ENCODE measurements around the gene KIF21A.

The KIF21A gene

DNA sequence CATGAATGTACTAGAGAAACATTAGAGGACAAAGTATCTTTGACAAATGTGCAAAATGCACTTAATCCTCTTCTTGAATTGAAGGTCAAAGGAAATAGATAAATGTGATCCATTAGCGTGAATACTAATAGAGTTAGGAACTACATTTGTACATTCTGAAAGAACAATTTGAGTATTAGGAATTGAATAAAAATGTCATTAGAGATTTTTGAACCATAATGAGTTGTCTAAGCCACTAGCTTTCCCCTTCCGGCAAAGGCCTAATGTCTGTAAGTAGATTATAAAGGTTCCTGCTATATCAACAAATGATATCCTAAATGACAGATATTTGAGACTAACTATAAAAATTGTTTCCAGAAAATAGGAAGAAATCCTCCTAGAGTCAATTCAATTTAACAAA lies 59.8 kb downstream of the KIF21A start:
- FAIRE-seq = no peak

DNA sequence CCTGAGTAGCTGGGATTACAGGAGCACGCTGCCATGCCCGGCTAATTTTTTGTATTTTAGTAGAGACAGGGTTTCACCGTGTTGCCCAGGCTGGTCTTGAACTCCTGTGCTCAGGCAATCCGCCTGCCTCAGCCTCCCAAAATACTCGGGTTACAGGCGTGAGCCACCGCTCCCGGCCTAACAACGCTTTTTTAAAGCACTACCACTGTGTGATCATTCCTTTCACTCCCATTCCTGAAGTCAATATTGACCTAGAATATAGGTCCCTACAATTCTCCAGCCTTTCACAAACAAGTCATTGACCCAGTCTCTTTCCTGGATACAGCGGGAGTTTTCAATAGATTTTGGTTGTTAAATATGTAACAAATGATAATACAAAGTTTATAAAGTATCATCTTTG lies 62.8 kb downstream of the KIF21A start:
- FAIRE-seq = no peak

DNA sequence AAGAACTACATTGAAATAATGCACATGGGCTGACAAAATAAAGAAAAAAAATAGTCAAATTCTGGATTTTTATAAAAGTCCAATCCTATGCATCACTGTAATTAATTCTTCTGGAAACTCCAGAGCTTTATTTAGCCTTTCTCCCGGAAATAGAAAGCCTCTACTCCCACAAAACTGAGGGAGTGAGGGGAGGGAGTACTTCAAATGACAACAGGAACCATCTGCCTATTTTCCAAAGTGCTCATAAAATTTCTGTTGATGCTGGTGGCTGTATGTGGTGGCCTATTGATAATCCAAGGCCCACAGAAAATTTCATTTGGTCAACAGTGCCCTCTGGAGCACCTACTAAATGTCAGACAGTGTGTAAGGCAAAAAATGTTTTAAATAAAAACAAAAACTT lies 64.6 kb downstream of the KIF21A start:
- FAIRE-seq = no peak

DNA sequence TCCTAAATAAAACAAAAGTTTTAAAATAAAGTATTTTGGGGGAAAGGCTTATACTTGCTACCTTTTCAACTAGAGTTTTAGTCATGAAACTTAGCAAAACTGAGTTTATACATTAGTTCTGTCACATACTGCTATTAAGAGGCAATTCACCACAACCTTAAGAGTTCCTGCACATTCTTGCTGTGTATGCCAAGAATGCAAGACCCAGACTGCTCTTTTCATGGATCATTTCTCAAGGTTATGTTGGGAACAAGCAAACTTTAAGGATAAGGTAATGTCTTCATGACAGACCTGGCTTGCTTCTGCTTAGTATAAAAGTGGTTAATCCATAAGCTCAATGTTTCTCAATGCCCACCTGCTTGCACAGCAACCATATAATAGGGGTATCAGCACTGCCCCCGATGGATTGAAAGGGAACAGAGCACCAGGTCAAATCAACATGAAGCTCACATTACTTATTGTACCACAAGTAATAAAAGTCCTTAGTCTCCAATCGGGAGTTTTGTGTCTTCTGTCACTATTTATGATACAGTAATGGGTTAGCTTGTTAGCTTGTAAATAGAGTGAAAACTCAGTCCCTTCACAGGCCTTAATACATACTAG lies 67.6 kb downstream of the KIF21A start:
- no peak for FAIRE-seq

DNA sequence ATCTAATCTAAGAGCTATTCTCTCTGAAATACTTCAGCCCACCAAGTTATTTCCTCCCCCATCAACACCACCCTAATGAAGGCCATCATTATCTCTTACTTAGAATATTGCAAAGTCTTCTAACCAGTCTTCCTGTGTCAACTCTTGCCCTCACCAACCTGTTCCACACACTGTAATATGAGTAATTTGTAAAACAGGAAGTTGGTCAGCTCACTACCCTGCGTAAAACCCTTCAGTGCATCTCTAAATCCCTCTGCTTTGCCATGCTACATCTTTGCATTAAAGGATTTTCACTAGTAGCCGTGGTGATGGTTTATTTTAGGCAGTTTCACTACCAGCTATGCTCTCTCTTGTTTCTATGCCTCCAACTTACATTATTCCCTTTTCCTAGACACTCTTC lies 70.0 kb downstream of the KIF21A start:
- no peak for FAIRE-seq

DNA sequence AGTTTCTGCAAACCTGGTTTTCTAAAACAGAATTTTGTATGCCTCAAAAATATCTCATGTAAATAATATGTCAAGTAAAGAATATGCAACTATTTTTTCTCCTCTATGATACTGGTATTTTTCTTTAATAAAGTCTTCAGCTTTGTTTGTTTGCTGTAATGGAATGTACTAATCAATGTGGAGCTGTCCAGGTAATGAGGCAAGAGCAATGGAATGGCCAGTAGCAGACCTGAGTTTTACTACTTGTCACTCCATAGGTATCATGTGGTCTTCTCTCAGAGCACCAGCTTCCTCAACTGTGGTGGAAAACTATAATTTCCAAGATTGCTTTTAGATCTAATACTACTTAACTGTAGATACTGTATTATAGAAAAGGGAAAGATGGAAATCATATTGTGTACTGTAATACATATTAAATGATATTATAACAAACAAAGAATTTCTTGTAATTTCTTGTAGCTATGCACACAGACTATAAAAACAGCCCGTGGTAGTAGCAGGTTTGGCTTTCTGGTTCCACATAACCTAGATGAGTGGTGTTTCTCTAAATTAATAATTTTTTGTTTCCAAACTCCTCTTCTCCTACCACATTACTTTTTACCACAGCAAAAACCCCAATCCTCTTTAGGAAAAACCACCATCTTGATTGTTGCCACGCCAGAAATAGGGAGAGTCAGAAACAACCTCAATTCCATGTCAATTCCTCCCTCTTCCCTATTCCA lies 70.6 kb downstream of the KIF21A start:
- FAIRE-seq = no peak

DNA sequence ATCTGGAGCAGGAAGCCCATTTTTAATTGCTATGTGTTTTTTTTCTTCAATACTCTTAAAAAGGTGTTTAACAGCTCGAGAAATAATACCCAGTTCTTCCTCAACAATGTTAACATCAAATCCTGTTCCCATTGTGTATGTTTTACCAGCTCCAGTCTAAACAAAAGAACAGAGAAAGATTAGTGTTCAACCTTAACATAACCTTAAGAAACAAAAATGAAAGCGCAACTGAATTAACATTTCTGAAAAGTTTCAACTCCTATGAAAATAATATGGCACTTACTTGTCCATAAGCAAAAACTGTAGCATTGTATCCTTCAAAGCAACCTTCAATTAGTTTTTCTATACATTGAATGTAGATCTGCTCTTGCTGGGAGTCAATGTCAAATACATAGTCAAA lies 73.2 kb downstream of the KIF21A start:
- FAIRE-seq = no peak

DNA sequence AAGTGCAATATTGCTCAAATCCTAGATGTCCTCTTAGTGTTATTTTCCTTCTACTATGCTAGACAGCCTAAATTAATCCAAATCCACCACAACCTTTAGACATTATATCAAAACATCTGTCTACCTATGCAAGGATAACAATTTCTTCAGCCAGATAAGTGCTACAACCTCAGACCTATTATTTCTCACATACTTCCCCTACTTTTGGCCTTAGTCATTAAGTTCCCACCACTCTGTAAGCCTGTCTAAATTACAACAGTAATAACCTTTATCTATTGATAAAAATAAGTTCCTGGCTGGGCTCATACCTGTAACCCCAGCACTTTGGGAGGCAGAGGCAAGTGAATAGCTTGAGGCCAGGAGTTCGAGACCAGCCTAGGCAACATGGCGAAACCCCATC lies 74.0 kb downstream of the KIF21A start:
- no peak for FAIRE-seq

DNA sequence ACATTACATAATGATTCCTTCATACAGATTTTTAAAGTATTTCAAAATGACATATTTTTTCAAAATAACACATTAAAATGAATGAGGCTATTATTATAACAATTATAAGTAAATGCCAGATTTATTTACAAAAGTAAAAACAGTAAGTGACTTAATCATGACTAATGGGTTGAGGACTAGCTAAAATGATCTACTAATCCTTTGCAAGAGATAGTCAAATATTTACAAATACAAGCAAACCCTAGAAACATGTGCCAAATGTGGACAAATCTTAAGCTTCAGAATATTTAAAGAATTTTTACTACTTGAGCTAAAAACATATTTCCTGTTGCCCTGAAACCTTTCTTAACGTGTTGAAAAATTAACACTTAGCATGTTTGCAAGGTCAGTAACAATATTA lies 74.8 kb downstream of the KIF21A start:
- FAIRE-seq = no peak

DNA sequence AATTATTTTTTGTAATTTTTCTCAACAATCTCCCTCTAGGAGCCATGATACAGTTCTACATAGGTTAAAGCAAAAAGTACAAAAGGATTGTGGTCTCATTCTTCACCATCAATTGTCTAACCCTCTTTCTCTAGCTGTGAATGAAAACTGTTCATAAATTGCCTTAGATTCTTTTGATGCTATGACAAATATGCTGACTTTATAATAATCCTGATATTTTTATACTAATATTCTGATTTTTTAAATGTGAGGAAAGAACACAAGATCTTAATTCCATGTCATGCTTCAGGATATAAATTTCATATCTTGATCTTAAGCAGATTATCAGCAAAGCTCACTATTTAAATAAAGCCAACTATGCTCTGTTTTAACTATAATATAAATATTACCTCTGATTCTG lies 75.4 kb downstream of the KIF21A start:
- FAIRE-seq = no peak

DNA sequence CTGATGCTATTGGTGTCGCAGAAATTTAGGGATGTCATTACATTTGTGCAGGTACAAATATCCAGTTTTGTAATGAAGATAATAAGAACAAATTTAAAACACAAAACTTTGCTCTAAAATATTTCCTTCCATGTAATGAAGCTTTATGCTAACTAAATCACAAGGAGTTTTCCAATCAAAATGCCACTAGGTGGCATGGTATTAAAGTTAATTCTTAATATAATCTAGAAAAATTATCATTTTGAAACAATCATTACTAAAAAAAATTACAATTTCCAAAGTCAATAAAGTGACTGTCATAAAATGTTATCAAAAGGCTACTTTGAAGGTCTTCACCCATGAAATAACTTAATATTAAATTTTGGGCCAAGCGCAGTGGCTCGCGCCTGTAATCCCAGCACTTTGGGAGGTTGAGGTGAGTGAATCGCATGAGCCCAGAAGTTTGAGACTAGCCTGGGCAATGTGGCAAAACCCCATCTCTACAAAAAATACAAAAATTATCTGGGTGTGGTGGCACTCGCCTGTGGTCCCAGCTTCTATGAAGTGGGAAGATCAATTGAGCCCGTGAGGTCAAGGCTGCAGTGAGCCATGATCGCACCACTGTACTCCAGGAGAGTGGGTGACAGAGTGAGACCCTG lies 77.4 kb downstream of the KIF21A start:
- no peak for FAIRE-seq

DNA sequence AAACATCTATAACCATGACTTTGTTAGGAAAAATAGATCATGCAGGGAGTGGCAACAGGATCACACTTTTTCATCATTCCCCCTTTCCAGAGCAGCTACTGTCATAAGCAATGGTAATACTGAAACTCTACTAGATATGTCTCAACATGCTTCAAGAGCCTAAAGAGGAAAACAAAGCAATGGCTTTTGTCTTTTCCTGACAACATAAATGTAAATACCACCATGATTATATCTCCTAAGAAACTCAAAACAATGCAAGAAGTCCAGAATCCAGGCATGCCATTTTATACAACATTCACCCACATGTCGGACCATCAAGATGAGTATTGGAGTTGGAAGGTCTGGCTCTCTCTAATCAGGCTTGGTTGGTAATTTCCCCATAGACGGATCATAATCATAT lies 78.7 kb downstream of the KIF21A start:
- FAIRE-seq = no peak

DNA sequence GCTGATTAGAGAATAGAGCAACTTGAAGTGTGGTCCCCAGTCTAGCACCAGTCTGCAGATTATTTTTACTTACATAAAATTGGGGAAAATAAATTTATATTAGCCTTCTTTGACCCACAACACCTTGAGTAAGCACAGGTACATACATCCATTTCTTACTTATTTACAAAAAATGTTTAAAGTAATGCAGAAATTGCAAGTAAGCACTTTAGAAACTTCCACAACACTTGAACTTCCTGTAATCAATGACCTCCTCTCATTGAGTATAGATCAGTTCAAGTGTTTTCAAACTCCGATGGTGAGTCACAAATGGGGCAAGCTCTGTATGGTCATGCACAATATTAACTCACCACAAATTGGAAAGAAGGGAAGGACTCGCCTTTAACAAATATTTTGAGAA lies 83.3 kb downstream of the KIF21A start:
- no peak for FAIRE-seq

DNA sequence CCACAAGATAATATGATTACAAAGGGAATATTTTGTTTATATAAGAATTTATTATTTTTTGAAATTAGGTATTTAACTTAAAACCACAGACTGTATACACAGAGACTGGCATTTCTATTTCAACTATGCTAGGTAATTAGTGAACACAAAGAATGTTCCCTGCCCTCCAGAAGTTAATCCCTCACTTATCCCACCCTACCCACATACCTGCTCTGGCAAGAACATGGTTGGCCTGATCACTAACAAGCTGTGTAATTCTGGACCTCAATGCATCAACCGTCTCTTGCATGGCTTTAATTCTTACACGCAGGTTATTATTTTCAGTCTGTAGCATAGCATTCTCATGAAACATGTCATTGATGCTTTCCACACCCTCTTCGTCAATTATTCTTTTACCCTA lies 85.9 kb downstream of the KIF21A start:
- FAIRE-seq = no peak

DNA sequence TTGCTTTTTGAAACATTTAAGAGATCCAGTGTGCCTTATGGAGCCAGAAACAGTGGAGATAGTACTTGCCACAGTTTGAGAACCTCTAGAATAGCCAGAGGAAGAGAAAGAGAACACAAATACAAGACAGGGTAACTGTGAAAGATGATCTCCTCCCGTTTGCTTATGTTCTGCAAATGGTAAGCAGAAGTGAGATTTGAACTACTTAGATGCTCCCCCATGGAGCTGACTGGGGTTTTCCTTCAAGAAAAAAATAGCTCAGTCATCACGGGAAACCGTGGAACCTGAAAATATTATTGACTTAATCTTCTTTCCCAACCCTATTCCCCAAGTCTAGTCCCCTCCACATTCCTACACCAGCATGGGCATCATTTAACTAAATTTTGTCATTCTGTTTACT lies 87.1 kb downstream of the KIF21A start:
- FAIRE-seq = no peak

DNA sequence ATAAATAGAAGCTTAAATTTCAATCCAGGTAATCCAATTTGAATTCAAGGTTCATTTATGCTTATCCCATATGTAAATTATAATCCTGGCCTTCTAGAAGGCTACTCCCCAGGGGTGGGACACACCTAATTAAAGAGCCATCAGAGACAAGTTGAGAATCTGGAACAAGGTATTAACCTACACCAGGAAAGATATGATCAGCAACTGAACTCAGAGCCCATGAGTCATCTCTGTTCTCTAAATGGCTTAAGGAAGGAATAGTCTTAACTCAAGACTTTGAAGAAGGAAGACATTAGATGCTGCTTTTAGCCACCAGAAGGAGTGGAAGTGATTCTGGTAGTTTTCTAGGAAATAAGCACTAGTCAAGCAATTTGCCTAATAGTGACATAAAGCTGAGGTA lies 88.0 kb downstream of the KIF21A start:
- FAIRE-seq = no peak

DNA sequence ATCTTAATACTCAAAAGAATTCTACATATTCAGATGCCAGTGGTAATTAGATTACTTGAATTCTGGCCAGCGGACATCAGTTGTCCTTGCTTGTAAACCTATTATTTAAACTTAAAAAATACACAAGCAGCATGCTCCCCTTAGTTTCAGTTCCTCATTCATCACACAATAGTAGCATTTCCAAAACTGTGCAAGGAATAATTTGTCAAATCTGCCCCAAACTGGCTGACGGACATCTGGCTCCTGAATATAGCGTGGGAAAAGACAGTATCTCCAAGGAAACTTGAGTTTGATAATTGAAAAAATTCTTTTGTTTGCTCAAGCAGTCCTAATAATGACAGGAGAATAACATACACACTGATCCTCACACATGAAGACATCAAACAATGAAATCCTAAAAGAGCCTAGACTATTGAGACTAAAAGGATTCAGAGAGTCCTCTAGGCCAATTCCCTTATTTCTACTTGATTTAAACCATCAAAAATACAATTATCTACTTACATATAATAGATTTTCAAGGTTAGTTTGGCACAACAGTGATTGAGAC lies 90.4 kb downstream of the KIF21A start:
- FAIRE-seq = no peak

DNA sequence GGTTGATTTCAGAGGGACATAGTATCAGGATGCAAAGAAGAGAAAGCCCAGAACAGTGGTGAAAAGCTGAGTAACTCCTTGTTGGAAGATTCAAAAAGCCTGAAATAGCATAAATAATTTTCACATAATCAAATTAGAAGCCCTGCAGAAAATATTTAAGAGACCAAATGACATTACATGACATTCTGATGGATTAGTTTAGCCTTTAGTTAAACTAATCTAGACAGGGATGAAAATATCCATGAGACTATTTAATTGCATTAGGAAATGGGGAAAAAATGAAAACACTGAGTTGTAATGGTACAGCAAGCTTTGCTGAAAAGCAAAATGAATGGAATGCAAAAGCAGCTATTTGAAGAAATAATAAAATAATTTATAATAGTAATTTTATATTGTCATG lies 91.8 kb downstream of the KIF21A start:
- FAIRE-seq = no peak

DNA sequence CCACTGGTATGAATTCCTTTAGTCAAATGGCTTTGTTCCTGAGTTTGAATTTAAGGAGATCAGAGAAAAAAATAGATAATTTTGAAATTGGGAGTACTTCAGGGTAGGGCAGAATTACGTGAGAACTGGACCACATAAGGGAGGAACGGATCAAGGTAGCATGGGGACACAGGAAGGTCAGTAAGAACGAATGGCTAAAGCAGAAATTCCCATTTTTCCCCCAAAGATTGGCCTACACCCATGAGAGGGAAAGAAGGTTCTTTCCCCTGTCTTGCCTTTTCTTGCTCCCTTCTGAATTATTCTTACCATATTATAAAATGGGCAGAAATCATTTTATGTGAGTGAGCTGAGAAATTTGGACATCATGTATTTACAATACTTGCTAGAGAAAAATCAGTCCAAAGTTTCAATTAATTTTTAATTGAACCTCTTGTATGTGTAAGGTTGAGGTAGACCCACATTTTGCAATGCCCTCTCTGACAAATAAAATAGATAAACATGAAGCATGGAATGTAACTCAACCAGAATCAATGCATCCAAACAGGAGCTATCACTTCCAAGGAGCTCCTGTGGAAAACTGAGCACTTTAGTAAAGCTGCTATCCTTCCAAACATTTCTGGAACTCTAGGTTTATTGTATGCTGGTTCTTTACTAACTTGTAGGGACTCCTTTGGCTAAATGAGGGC lies 93.8 kb downstream of the KIF21A start:
- no peak for FAIRE-seq

DNA sequence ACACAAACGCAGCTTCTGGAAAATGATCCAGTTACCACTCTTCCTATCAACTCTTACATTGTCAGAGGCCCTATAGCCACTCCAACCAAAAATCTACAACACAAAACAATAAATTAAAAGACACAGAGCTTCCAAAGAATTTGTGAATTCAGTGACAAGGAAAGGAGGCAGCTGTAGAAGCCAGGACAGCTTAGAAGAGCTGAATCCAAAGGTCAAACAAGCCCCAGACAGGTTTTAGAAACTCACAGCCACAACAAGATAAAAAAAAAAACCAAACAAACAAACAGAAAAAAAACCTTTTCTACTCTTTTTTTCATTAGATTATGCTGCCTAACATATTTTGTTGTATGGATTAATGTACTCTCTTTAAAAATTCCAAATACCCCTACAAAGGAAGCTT lies 94.4 kb downstream of the KIF21A start:
- no peak for FAIRE-seq

DNA sequence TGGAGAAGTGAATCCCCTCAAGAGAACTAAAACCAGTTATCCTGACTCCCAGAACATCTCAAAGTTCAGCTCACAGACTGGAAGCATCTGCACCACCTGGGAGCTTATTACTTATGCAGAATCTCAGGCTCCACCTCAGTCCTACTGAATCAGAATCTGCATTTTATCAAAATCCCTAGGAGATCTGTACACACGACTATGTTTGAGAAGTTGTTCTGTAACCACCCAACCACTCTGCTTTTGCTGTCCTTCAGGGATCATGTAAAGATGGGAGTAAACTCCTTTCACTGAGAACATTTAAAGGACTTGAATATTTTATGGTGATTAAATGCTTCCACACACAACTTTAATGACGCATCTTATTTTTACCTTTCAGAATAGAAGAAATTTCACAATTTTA lies 98.0 kb downstream of the KIF21A start:
- FAIRE-seq = no peak

DNA sequence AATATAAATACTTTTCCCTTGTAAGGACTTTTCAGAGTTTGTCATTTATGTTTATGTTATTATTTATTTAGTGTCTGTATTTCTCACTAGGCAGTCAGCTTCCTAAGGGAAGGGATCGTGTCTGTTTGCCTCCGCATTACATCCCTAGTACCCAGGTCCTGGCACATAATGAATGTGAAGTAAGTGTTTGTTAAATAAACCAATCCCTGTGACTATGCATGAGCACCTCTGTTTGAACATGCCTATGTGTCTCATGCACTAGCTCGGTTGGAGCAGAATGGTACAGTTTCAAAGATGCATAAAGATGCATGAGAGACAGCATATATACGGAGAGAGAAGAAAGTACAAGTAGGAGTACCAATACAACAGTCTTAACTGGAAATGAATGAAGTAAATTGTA lies 99.3 kb downstream of the KIF21A start:
- no peak for FAIRE-seq

DNA sequence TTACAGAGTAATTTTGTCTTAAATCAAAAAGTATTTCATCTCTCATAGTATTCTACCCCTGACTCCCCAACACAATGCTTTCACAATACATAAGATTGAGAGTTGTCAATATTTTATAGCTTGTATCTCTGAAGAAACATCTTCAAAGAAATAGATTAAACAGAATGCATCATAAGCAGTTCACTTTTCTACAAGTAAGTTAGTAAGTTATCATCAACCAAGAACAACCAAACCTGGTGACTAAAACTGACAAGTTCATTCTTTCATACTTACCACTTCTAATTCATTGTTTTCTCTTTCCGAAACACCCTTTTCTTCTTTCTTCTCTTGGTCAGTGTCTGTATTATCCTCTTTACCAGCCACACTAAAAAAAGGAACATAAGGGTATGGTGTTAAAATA lies 101.2 kb downstream of the KIF21A start:
- no peak for FAIRE-seq

DNA sequence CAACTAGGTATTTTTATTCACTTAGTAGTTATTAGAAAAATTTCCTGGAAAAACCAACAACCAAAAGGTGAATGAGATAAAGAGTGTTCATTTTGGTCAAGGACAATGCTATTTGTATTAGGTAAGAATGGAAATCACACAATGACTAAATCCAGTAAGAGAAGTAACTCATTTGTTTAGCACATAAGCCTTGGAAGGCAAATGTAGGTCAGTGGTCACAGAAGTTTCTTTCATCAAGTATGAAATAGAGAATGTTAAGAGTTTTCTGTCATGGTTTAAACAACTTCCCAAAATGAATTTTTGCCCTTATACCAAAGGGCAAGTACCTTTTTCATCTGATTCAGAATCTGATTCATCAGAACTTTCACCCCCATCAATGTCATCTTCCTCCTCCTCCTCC lies 101.7 kb downstream of the KIF21A start:
- FAIRE-seq = no peak

Measured in colon (tissue), 2 donors.